Stimulated activated CD4-positive, alpha-beta T cell treated with anti-CD3 and anti-CD28 coated beads, Interleukin-12 subunit alpha, Interleukin-12 subunit beta, amount 100 ng/mL, for 48 hours (primary cell): ENCODE data around the gene BPHL.
"Not testable (repeated sequence)": the region's sequence is repeated elsewhere in the genome, so short reads cannot be mapped to it uniquely, and the experiment has no call there.

ENCODE experiments used
- DNase-seq, 3 donors: peaks; one replicate each; pipeline ENCODE4 v3.0.0-alpha.2; 2020; ENCODE audit warnings: low read depth in 2 of 3, low spot score in 1 of 3

BPHL gene

GRCh38 chr6:3120765-3121089, 2.2 kb downstream of the BPHL start:
- no peak for DNase-seq

GRCh38 chr6:3122823-3123182, 4.3 kb downstream of the BPHL start:
- no peak for DNase-seq

GRCh38 chr6:3124667-3125066, 6.2 kb downstream of the BPHL start:
- no peak for DNase-seq

- no peak for DNase-seq
Measured at GRCh38 chr6:3125815-3126214, 7.3 kb downstream of the BPHL start.

GRCh38 chr6:3128356-3129108, 10.0 kb downstream of the BPHL start:
- no peak for DNase-seq

GRCh38 chr6:3131695-3132094, 13.2 kb downstream of the BPHL start:
- no peak for DNase-seq

GRCh38 chr6:3133515-3133914, 15.0 kb downstream of the BPHL start:
- no peak for DNase-seq

GRCh38 chr6:3135668-3136291, 17.3 kb downstream of the BPHL start:
- no peak for DNase-seq

- DNase-seq, result no peak
Measured at GRCh38 chr6:3136292-3137011, 17.9 kb downstream of the BPHL start.

- no peak for DNase-seq
Measured at GRCh38 chr6:3137057-3137777, 18.7 kb downstream of the BPHL start.

GRCh38 chr6:3137873-3138272, 19.4 kb downstream of the BPHL start:
- not testable (repeated sequence) for DNase-seq

GRCh38 chr6:3138341-3138740, 19.8 kb downstream of the BPHL start:
- DNase-seq, result no peak

GRCh38 chr6:3139090-3139903, 20.8 kb downstream of the BPHL start:
- DNase-seq, result no peak

- no peak for DNase-seq
Measured at GRCh38 chr6:3140201-3140600, 21.7 kb downstream of the BPHL start.

GRCh38 chr6:3142536-3142935, 24.0 kb downstream of the BPHL start:
- DNase-seq, result no peak

- DNase-seq, result no peak
Measured at GRCh38 chr6:3143158-3143557, 24.6 kb downstream of the BPHL start.

- DNase-seq, result no peak
Measured at GRCh38 chr6:3144571-3144970, 26.1 kb downstream of the BPHL start.

- DNase-seq, result no peak
Measured at GRCh38 chr6:3147914-3148757, 29.6 kb downstream of the BPHL start.

- DNase-seq, result no peak
Measured at GRCh38 chr6:3151691-3152090, 33.2 kb downstream of the BPHL start.

- no peak for DNase-seq
Measured at GRCh38 chr6:3152689-3153088, 34.2 kb downstream of the BPHL start.
